ENCODE results near the gene ROR2.
A peak's percentile ranks its signal among the peaks of the same experiment; 100 is the strongest.

The ROR2 gene

GRCh38 chr9:91720751-91721705, 229.0 kb downstream of the ROR2 start:
- DNase-seq (ENCODE audit: low read depth, low spot score): no peak

- DNase-seq (ENCODE audit: low read depth, low spot score): no peak
Measured at GRCh38 chr9:91720313-91720712, 229.7 kb downstream of the ROR2 start.

- DNase-seq (ENCODE audit: low read depth, low spot score): no peak
Measured at GRCh38 chr9:91718071-91718470, 232.0 kb downstream of the ROR2 start.

GRCh38 chr9:91716815-91717214, 233.2 kb downstream of the ROR2 start:
- DNase-seq (ENCODE audit: low read depth, low spot score): no peak

GRCh38 chr9:91716239-91716638, 233.8 kb downstream of the ROR2 start:
- DNase-seq (ENCODE audit: low read depth, low spot score): no peak

- DNase-seq (ENCODE audit: low read depth, low spot score): no peak
Measured at GRCh38 chr9:91714874-91715615, 235.0 kb downstream of the ROR2 start.

- peak; percentile 60 for DNase-seq (ENCODE audit: low read depth, low spot score)
Measured at GRCh38 chr9:91714020-91714806, 235.8 kb downstream of the ROR2 start.

GRCh38 chr9:91712811-91713210, 237.2 kb downstream of the ROR2 start:
- no peak for DNase-seq (ENCODE audit: low read depth, low spot score)

GRCh38 chr9:91711755-91712601, 238.1 kb downstream of the ROR2 start:
- no peak for DNase-seq (ENCODE audit: low read depth, low spot score)

- no peak for DNase-seq (ENCODE audit: low read depth, low spot score)
Measured at GRCh38 chr9:91710158-91710557, 239.9 kb downstream of the ROR2 start.

GRCh38 chr9:91705386-91705785, 244.6 kb downstream of the ROR2 start:
- DNase-seq (ENCODE audit: low read depth, low spot score): no peak

GRCh38 chr9:91700475-91700874, 249.6 kb downstream of the ROR2 start:
- DNase-seq (ENCODE audit: low read depth, low spot score): no peak

GRCh38 chr9:91698266-91698665, 251.8 kb downstream of the ROR2 start:
- no peak for DNase-seq (ENCODE audit: low read depth, low spot score)

- no peak for DNase-seq (ENCODE audit: low read depth, low spot score)
Measured at GRCh38 chr9:91697201-91697600, 252.8 kb downstream of the ROR2 start.

GRCh38 chr9:91694081-91694870, 255.8 kb downstream of the ROR2 start:
- no peak for DNase-seq (ENCODE audit: low read depth, low spot score)

- no peak for DNase-seq (ENCODE audit: low read depth, low spot score)
Measured at GRCh38 chr9:91693226-91693625, 256.8 kb downstream of the ROR2 start.

GRCh38 chr9:91690540-91691249, 259.3 kb downstream of the ROR2 start:
- no peak for DNase-seq (ENCODE audit: low read depth, low spot score)

- no peak for DNase-seq (ENCODE audit: low read depth, low spot score)
Measured at GRCh38 chr9:91689006-91689405, 261.0 kb downstream of the ROR2 start.

- DNase-seq (ENCODE audit: low read depth, low spot score): no peak
Measured at GRCh38 chr9:91683269-91683668, 266.8 kb downstream of the ROR2 start.

- DNase-seq (ENCODE audit: low read depth, low spot score): no peak
Measured at GRCh38 chr9:91682806-91683205, 267.2 kb downstream of the ROR2 start.
